ENCODE results near the gene ZDHHC16. TPM values are rescaled to one million over a fixed set of nuclear protein-coding genes. Genes with fewer than 3 reads are reported as not detected.

Gene ZDHHC16
- total RNA-seq, 4 donors from 2014 or later, result 23.9 to 37.2 (median 28.3) TPM

DNA sequence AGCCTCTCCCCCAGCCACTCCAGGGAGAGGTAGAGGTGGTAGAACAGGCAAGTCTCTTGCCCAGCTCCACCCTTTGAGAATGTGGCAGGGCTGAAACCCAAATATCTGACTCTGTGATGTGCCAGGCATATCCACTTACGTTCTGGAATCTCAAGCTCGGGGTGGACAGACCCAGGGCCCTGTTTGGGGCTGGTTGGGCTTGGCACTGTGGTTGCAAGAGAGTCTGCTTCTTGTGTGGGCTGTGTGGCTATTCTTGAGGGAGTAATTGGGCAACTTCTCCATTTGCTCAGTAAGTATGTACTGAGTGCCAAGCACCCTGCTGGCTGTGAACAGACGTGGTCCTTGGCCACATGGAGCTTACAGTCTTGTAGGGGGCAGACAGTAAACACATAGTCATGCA is 57.4 kb downstream of the ZDHHC16 start:
- Histone ChIP-seq H3K4me1 (peaks cover 16 to 21% (median 17%) of the 10 kb centered on the region in 4 donors), H3K36me3 (no peaks in the 10 kb centered on the region), H3K9me3 (no peaks in the 10 kb centered on the region), H3K4me3 (no peak overlapping the region), H3K27me3 (no peaks in the 10 kb centered on the region), H3K27ac (replicated peaks in 1 of 4) (no peak overlapping the region)
- intact Hi-C loops (cut with DNase I), result no loop called here
- 87% methylated on average over 3 of the region's 3 CpGs for WGBS
- no peak for DNase-seq (ENCODE audit: extremely low spot score)
- TF ChIP-seq POLR2A (IDR thresholded peaks at IDR 0.05; ENCODE audit: low read depth) (no peak), POLR2AphosphoS5 (IDR thresholded peaks at IDR 0.05) (no peak), EP300 (IDR thresholded peaks at IDR 0.05) (no peak)
- TF ChIP-seq, protein P1, sequence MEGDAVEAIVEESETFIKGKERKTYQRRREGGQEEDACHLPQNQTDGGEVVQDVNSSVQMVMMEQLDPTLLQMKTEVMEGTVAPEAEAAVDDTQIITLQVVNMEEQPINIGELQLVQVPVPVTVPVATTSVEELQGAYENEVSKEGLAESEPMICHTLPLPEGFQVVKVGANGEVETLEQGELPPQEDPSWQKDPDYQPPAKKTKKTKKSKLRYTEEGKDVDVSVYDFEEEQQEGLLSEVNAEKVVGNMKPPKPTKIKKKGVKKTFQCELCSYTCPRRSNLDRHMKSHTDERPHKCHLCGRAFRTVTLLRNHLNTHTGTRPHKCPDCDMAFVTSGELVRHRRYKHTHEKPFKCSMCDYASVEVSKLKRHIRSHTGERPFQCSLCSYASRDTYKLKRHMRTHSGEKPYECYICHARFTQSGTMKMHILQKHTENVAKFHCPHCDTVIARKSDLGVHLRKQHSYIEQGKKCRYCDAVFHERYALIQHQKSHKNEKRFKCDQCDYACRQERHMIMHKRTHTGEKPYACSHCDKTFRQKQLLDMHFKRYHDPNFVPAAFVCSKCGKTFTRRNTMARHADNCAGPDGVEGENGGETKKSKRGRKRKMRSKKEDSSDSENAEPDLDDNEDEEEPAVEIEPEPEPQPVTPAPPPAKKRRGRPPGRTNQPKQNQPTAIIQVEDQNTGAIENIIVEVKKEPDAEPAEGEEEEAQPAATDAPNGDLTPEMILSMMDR (IDR thresholded peaks at IDR 0.05), result no peak

DNA sequence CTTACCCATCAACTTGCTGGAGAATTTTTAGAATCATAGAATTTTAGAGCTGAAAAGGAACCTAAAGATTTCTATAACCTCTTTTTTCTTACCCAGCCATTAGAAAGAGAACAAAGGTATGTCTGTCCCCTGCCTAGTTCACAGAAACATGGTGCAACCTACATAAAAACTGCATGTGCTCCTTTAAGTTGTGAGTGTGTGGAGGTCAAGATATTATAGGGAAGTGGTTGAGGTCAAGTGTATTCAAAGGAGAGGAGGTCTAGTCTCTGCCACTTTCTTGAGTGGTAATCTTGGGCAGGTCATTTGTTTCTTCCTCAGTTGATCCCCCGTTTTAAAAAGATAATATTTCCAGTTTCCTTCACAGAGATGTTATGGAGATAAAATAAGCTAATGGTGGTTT is 59.2 kb downstream of the ZDHHC16 start:
- intact Hi-C loops (cut with DNase I), result no loop called here
- Histone ChIP-seq H3K36me3 (no peaks in the 10 kb centered on the region), H3K4me3 (no peak overlapping the region), H3K27ac (replicated peaks in 1 of 4) (no peak overlapping the region), H3K9me3 (no peaks in the 10 kb centered on the region), H3K27me3 (no peaks in the 10 kb centered on the region), H3K4me1 (peaks cover 8 to 17% (median 12%) of the 10 kb centered on the region in 4 donors)
- 90% methylated on average over 1 of the region's 1 CpG for WGBS
- no peak for DNase-seq (ENCODE audit: extremely low spot score)
- TF ChIP-seq, protein P1 (IDR thresholded peaks at IDR 0.05), result no peak
- TF ChIP-seq POLR2AphosphoS5 (IDR thresholded peaks at IDR 0.05) (no peak), POLR2A (IDR thresholded peaks at IDR 0.05; ENCODE audit: low read depth) (no peak), EP300 (IDR thresholded peaks at IDR 0.05) (no peak)

DNA sequence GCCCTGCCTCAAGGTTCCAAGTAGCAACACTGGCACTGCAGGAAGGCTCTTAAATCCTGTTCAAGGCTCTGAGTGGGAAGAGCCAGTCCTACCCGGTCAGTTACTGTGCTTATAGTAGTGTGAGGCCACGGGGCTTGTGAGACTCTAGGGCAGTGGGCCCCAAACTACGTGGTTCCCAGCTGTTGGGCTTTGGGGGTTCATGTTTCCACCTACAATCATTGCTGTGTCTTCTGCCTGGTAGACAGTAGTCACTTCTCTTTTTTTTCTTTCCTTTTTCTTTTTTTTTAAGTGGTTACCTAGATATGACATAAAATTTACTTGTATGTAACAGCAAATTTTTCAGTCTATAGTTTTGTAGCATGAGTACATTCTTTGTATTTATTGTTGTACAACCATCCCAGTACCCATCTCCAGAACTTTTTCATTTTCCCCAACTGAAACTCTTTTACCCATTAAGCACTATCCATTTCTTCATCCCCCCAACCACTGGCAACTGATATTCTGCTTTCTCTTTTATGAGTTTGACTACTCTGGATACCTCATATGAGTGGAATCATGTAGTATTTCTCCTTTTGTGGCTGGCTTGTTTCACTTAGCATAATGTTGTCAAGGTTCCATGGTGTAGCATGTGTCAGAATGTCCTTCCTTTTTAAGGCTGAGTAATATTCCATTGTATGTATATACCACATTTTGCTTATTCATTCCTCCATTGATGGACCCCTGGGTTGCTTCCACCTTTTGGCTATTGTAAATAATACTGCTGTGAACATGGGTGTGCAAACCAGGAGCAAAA is 60.4 kb downstream of the ZDHHC16 start:
- intact Hi-C loops (cut with DNase I), result no loop called here
- no peak for DNase-seq (ENCODE audit: extremely low spot score)

More for the DNA sequence above, 60.4 kb downstream of the ZDHHC16 start:
- TF ChIP-seq POLR2AphosphoS5 (IDR thresholded peaks at IDR 0.05) (no peak), POLR2A (IDR thresholded peaks at IDR 0.05; ENCODE audit: low read depth) (no peak), EP300 (IDR thresholded peaks at IDR 0.05) (no peak)
- TF ChIP-seq, protein P1 (IDR thresholded peaks at IDR 0.05), result no peak
- WGBS, result 89% methylated on average over 3 of the region's 3 CpGs
- Histone ChIP-seq H3K36me3 (no peaks in the 10 kb centered on the region), H3K4me1 (peaks cover 0 to 9% (median 1%) of the 10 kb centered on the region in 4 donors), H3K27me3 (no peaks in the 10 kb centered on the region), H3K4me3 (no peak overlapping the region), H3K9me3 (no peaks in the 10 kb centered on the region), H3K27ac (replicated peaks in 1 of 4) (no peak overlapping the region)

Small RNA genes lying within 50 kb of the gene (small RNA-seq; reads per million reads assigned to genes)
- gene RF00019, result 0 reads per million in 3 donors

Other genes with a start within 250 kb of the ZDHHC16 start
- gene ARHGAP19, start 153.5 kb upstream of the ZDHHC16 start, total RNA-seq, result 1 to 10 TPM; 3.5 to 5.4 (median 4.6) TPM
- gene FRAT1, start 126.9 kb upstream of the ZDHHC16 start, total RNA-seq, result 10 to 100 TPM in 1 of 4 donors, 1 to 10 TPM in 3; 6.1 to 10.3 (median 9.0) TPM
- 10 to 100 TPM; 18.7 to 27.8 (median 19.6) TPM for gene FRAT2, start 111.4 kb upstream of the ZDHHC16 start, total RNA-seq
- gene RRP12, start 44.8 kb upstream of the ZDHHC16 start, total RNA-seq, result 10 to 100 TPM in 2 of 4 donors, 1 to 10 TPM in 2; 7.1 to 20.0 (median 12.1) TPM
- 100 to 1,000 TPM; 282 to 381 (median 321) TPM for gene PGAM1, start 20.0 kb upstream of the ZDHHC16 start, total RNA-seq
- 10 to 100 TPM; 21.9 to 41.9 (median 30.7) TPM for gene EXOSC1, start 169 bp upstream of the ZDHHC16 start, total RNA-seq
- gene MMS19, start 52.2 kb downstream of the ZDHHC16 start, total RNA-seq, result 10 to 100 TPM; 46.9 to 51.4 (median 48.6) TPM
- 10 to 100 TPM in 3 of 4 donors, 1 to 10 TPM in 1; 4.2 to 18.4 (median 14.1) TPM for gene UBTD1, start 52.7 kb downstream of the ZDHHC16 start, total RNA-seq
- 1 to 10 TPM in 2 of 4 donors, under 1 TPM in 1, not detected in 1; 0.33 to 1.6 (median 1.2) TPM for gene ANKRD2, start 126.6 kb downstream of the ZDHHC16 start, total RNA-seq
- 1 to 10 TPM in 1 of 4 donors, under 1 TPM in 3; 0.45 to 1.5 (median 0.83) TPM for gene HOGA1, start 138.2 kb downstream of the ZDHHC16 start, total RNA-seq
- under 1 TPM in 1 of 4 donors, not detected in 3; 0.46 TPM for gene C10orf62, start 143.5 kb downstream of the ZDHHC16 start, total RNA-seq
- 10 to 100 TPM in 1 of 4 donors, 1 to 10 TPM in 3; 2.1 to 11.5 (median 4.5) TPM for gene MORN4, start 187.3 kb downstream of the ZDHHC16 start, total RNA-seq
- 10 to 100 TPM; 17.0 to 27.3 (median 24.1) TPM for gene PI4K2A, start 194.5 kb downstream of the ZDHHC16 start, total RNA-seq
- gene AVPI1, start 241.1 kb downstream of the ZDHHC16 start, total RNA-seq, result 10 to 100 TPM; 29.9 to 65.5 (median 36.3) TPM

Data from esophagus muscularis mucosa (tissue), 4 donors.